ENCODE results near the gene MMP2.

The MMP2 gene

GRCh38 chr16:55489956-55490265 is 10.9 kb downstream of the MMP2 start:
- DNase-seq (ENCODE audit: low read depth): no peak
- no peak for TF ChIP-seq CTCF (IDR thresholded peaks at IDR 0.05; ENCODE audit: control insufficient read depth, insufficient read depth, low read depth, low read length, missing control alignments)
- H3K4me3 ChIP-seq (ENCODE audit: control insufficient read depth, low read depth, low read length): no peak overlapping the region

GRCh38 chr16:55490301-55490700 is 11.3 kb downstream of the MMP2 start:
- no peak overlapping the region for H3K4me3 ChIP-seq (ENCODE audit: control insufficient read depth, low read depth, low read length)
- no peak for DNase-seq (ENCODE audit: low read depth)
- no peak for TF ChIP-seq CTCF (IDR thresholded peaks at IDR 0.05; ENCODE audit: control insufficient read depth, insufficient read depth, low read depth, low read length, missing control alignments)

- TF ChIP-seq CTCF (IDR thresholded peaks at IDR 0.05; ENCODE audit: control insufficient read depth, insufficient read depth, low read depth, low read length, missing control alignments): no peak
- no peak for DNase-seq (ENCODE audit: low read depth)
- no peak overlapping the region for H3K4me3 ChIP-seq (ENCODE audit: control insufficient read depth, low read depth, low read length)
Measured at GRCh38 chr16:55491691-55492090, 12.7 kb downstream of the MMP2 start.

- no peak for TF ChIP-seq CTCF (IDR thresholded peaks at IDR 0.05; ENCODE audit: control insufficient read depth, insufficient read depth, low read depth, low read length, missing control alignments)
- H3K4me3 ChIP-seq (ENCODE audit: control insufficient read depth, low read depth, low read length): no peak overlapping the region
- no peak for DNase-seq (ENCODE audit: low read depth)
Measured at GRCh38 chr16:55492756-55493380, 13.9 kb downstream of the MMP2 start.

- DNase-seq (ENCODE audit: low read depth): peak; percentile 88
- H3K4me3 ChIP-seq (ENCODE audit: control insufficient read depth, low read depth, low read length): no peak overlapping the region
- peak; percentile 45 for TF ChIP-seq CTCF (IDR thresholded peaks at IDR 0.05; ENCODE audit: control insufficient read depth, insufficient read depth, low read depth, low read length, missing control alignments)
Measured at GRCh38 chr16:55494994-55495421, 16.0 kb downstream of the MMP2 start.

- peak; percentile 95 for DNase-seq (ENCODE audit: low read depth)
- H3K4me3 ChIP-seq (ENCODE audit: control insufficient read depth, low read depth, low read length): no peak overlapping the region
- no peak for TF ChIP-seq CTCF (IDR thresholded peaks at IDR 0.05; ENCODE audit: control insufficient read depth, insufficient read depth, low read depth, low read length, missing control alignments)
Measured at GRCh38 chr16:55495616-55496289, 16.8 kb downstream of the MMP2 start.

Data from AG09309 (cell line).